ENCODE data around the gene NCR3LG1. TPM values are rescaled to one million over a fixed set of nuclear protein-coding genes. Genes with fewer than 3 reads are reported as not detected.

NCR3LG1 gene
- total RNA-seq, 4 donors from 2014 or later: 5.2 to 11.7 (median 9.4) TPM

GRCh38 chr11:17410606-17411379 is 59.2 kb downstream of the NCR3LG1 start:
- peak; percentile 74 for DNase-seq
- Histone ChIP-seq H3K9me3 (no peaks in the 10 kb centered on the region), H3K4me3 (no peak overlapping the region), H3K4me1 (peaks cover 0 to 29% (median 14%) of the 10 kb centered on the region in 4 donors), H3K27ac (peak overlapping the region; percentile 10 to 48 (median 26)), H3K27me3 (no peaks in the 10 kb centered on the region), H3K36me3 (no peaks in the 10 kb centered on the region)
- in situ Hi-C loops (cut with MboI; ENCODE audit: low pct_ligation_motif_present in 1 of 4, low pct_unique_long_range_greater_than_20kb in 1 of 4, low sequenced_read_pairs in 3 of 4) (no loop called here), intact Hi-C loops (cut with DNase I; ENCODE audit: low total_unique reads) (no loop called here)
- TF ChIP-seq EP300 (IDR thresholded peaks at IDR 0.05; ENCODE audit: low read depth) (peak; percentile 64), POLR2A (IDR thresholded peaks at IDR 0.05) (peak; percentile 9), POLR2AphosphoS5 (IDR thresholded peaks at IDR 0.05) (peak in 1 of 3 donors; percentile 47), CTCF (IDR thresholded peaks at IDR 0.05) (no peak)
- WGBS, 2 donors (ENCODE audit: low coverage in 1 of 2): 33 to 43% methylated on average over 8 to 11 of the region's 11 CpGs

GRCh38 chr11:17411418-17411817 is 59.8 kb downstream of the NCR3LG1 start:
- Histone ChIP-seq H3K9me3 (no peaks in the 10 kb centered on the region), H3K36me3 (no peaks in the 10 kb centered on the region), H3K27ac (peak overlapping the region; percentile 10 to 48 (median 26)), H3K4me1 (peaks cover 0 to 23% (median 11%) of the 10 kb centered on the region in 4 donors), H3K27me3 (no peaks in the 10 kb centered on the region), H3K4me3 (no peak overlapping the region)
- DNase-seq: no peak
- TF ChIP-seq POLR2AphosphoS5 (IDR thresholded peaks at IDR 0.05): no peak
- TF ChIP-seq POLR2A (IDR thresholded peaks at IDR 0.05): no peak
- no peak for TF ChIP-seq CTCF (IDR thresholded peaks at IDR 0.05)
- no peak for TF ChIP-seq EP300 (IDR thresholded peaks at IDR 0.05; ENCODE audit: low read depth)
- in situ Hi-C loops (cut with MboI; ENCODE audit: low pct_ligation_motif_present in 1 of 4, low pct_unique_long_range_greater_than_20kb in 1 of 4, low sequenced_read_pairs in 3 of 4): no loop called here
- WGBS, 2 donors (ENCODE audit: low coverage in 1 of 2): 55% methylated on average over 6 of the region's 6 CpGs; no CpG with 5 or more reads in 1 of the 2 donors
- intact Hi-C loops (cut with DNase I; ENCODE audit: low total_unique reads): no loop called here

- Histone ChIP-seq H3K4me3 (no peak overlapping the region), H3K36me3 (no peaks in the 10 kb centered on the region), H3K4me1 (peaks cover 0 to 22% (median 11%) of the 10 kb centered on the region in 4 donors), H3K27ac (peak overlapping the region in 1 of 4 donors; percentile 51), H3K9me3 (no peaks in the 10 kb centered on the region), H3K27me3 (peaks cover under 1% of the 10 kb centered on the region)
- TF ChIP-seq POLR2A (IDR thresholded peaks at IDR 0.05): no peak
- no peak for TF ChIP-seq POLR2AphosphoS5 (IDR thresholded peaks at IDR 0.05)
- TF ChIP-seq CTCF (IDR thresholded peaks at IDR 0.05): no peak
- TF ChIP-seq EP300 (IDR thresholded peaks at IDR 0.05; ENCODE audit: low read depth): no peak
- intact Hi-C loops (cut with DNase I; ENCODE audit: low total_unique reads) (no loop called here), in situ Hi-C loops (cut with MboI; ENCODE audit: low pct_ligation_motif_present in 1 of 4, low pct_unique_long_range_greater_than_20kb in 1 of 4, low sequenced_read_pairs in 3 of 4) (no loop called here)
- DNase-seq: no peak
- WGBS, 2 donors (ENCODE audit: low coverage in 1 of 2): 20 to 80% methylated on average over 1 to 8 of the region's 9 CpGs
Measured at GRCh38 chr11:17412488-17413180, 61.0 kb downstream of the NCR3LG1 start.
